ENCODE results near the gene RPTOR. TPM values are rescaled to one million over a fixed set of nuclear protein-coding genes. Genes with fewer than 3 reads are reported as not detected.

The RPTOR gene
- total RNA-seq, 1 donor from 2014 or later, result 53.7 TPM

GRCh38 chr17:80758481-80759376 lies 214.1 kb downstream of the RPTOR start:
- TF ChIP-seq CTCF (IDR thresholded peaks at IDR 0.05; ENCODE audit: unreplicated experiment), result no peak
- Mint-ChIP-seq H3K9me3 (no peaks in the 10 kb centered on the region), H3K4me1 (peaks cover 26% of the 10 kb centered on the region), H3K4me3 (no peak overlapping the region), H3K27me3 (ENCODE audit: low read depth) (no peaks in the 10 kb centered on the region), H3K27ac (no peak overlapping the region), H3K36me3 (peaks cover 18% of the 10 kb centered on the region)
- DNase-seq (ENCODE audit: low spot score in 2 of 2, unreplicated experiment in 2 of 2), result no peak

GRCh38 chr17:80759377-80759673 lies 214.7 kb downstream of the RPTOR start:
- Mint-ChIP-seq H3K9me3 (no peaks in the 10 kb centered on the region), H3K27me3 (ENCODE audit: low read depth) (no peaks in the 10 kb centered on the region), H3K27ac (no peak overlapping the region), H3K4me3 (no peak overlapping the region), H3K4me1 (peaks cover 26% of the 10 kb centered on the region), H3K36me3 (peaks cover 12% of the 10 kb centered on the region)
- no peak for TF ChIP-seq CTCF (IDR thresholded peaks at IDR 0.05; ENCODE audit: unreplicated experiment)
- DNase-seq (ENCODE audit: low spot score in 2 of 2, unreplicated experiment in 2 of 2), result no peak

- TF ChIP-seq CTCF (IDR thresholded peaks at IDR 0.05; ENCODE audit: unreplicated experiment), result no peak
- no peak overlapping the region for H3K27ac Mint-ChIP-seq
Measured at GRCh38 chr17:80760511-80760911, 215.9 kb downstream of the RPTOR start.

GRCh38 chr17:80761110-80761871 lies 216.7 kb downstream of the RPTOR start:
- no peak for TF ChIP-seq CTCF (IDR thresholded peaks at IDR 0.05; ENCODE audit: unreplicated experiment)
- Mint-ChIP-seq H3K9me3 (no peaks in the 10 kb centered on the region), H3K27ac (peak overlapping the region; percentile 86), H3K36me3 (peaks cover 7% of the 10 kb centered on the region), H3K4me1 (peaks cover 29% of the 10 kb centered on the region), H3K4me3 (peak overlapping the region; percentile 40), H3K27me3 (ENCODE audit: low read depth) (no peaks in the 10 kb centered on the region)
- DNase-seq (ENCODE audit: low spot score in 2 of 2, unreplicated experiment in 2 of 2), result no peak

More at GRCh38 chr17:80760511-80760911, 215.9 kb downstream of the RPTOR start:
- Mint-ChIP-seq H3K36me3 (peaks cover 8% of the 10 kb centered on the region), H3K27me3 (ENCODE audit: low read depth) (no peaks in the 10 kb centered on the region), H3K4me1 (peaks cover 27% of the 10 kb centered on the region), H3K9me3 (no peaks in the 10 kb centered on the region), H3K4me3 (no peak overlapping the region)
- no peak for DNase-seq (ENCODE audit: low spot score in 2 of 2, unreplicated experiment in 2 of 2)

- Mint-ChIP-seq H3K27ac (peak overlapping the region; percentile 86), H3K27me3 (ENCODE audit: low read depth) (no peaks in the 10 kb centered on the region), H3K36me3 (peaks cover 6% of the 10 kb centered on the region), H3K4me3 (peak overlapping the region; percentile 40), H3K4me1 (peaks cover 29% of the 10 kb centered on the region), H3K9me3 (no peaks in the 10 kb centered on the region)
- no peak for TF ChIP-seq CTCF (IDR thresholded peaks at IDR 0.05; ENCODE audit: unreplicated experiment)
- DNase-seq (ENCODE audit: low spot score in 2 of 2, unreplicated experiment in 2 of 2), result no peak
Measured at GRCh38 chr17:80762076-80762475, 217.4 kb downstream of the RPTOR start.

Measured in mesothelial cell of epicardium (in vitro differentiated cells).